Kidney (tissue), 14 donors: ENCODE results near the gene SLC6A17. TPM values are rescaled to one million over a fixed set of nuclear protein-coding genes. Genes with fewer than 3 reads are reported as not detected.

Source experiments
- DNase-seq, 5 donors: peaks; one replicate each; pipeline ENCODE4 v3.0.0-alpha.2; 2013 to 2020
- FAIRE-seq: peaks from 2 replicates; lab custom pipeline; 2012; peaks lifted over from hg19 to GRCh38; lab: Jason Lieb, UNC
- H3K27ac ChIP-seq, 2 donors: one replicate each; pipeline ENCODE4 v1.7.0; 2013; ENCODE audit warnings: low read depth in 2 of 2, low read length in 2 of 2, inconsistent platforms in 1 of 2
- H3K27me3 ChIP-seq: one replicate; pipeline ENCODE4 v1.7.1; 2013; ENCODE audit warnings: low read length, inconsistent platforms; ENCODE audit not compliant: control insufficient read depth, insufficient read depth
- H3K36me3 ChIP-seq, 3 donors: one replicate each; pipeline versions ENCODE4 v1.7.0 to v1.7.1; 2013; ENCODE audit warnings: low read length in 3 of 3, control low read depth in 1 of 3, inconsistent platforms in 1 of 3; ENCODE audit not compliant: insufficient read depth in 3 of 3, control insufficient read depth in 2 of 3
- H3K4me1 ChIP-seq, 3 donors: one replicate each; pipeline versions ENCODE4 v1.7.0 to v1.7.1; 2013; ENCODE audit warnings: low read length in 3 of 3, inconsistent platforms in 1 of 3, low read depth in 1 of 3; ENCODE audit not compliant: control insufficient read depth in 2 of 3, insufficient read depth in 2 of 3
- H3K4me3 ChIP-seq, 3 donors: one replicate each; pipeline versions ENCODE4 v1.7.0 to v1.8.1; 2013; ENCODE audit warnings: low read length in 3 of 3, control low read depth in 1 of 3, inconsistent platforms in 1 of 3
- H3K9ac ChIP-seq, 3 donors: one replicate each; pipeline versions ENCODE4 v1.7.0 to v1.7.1; 2013; ENCODE audit warnings: low read length in 3 of 3, control low read depth in 1 of 3, inconsistent platforms in 1 of 3
- H3K9me3 ChIP-seq, 3 donors: one replicate each; pipeline versions ENCODE4 v1.7.0 to v1.7.1; 2013; ENCODE audit warnings: low read length in 3 of 3, control low read depth in 1 of 3, inconsistent platforms in 1 of 3; ENCODE audit not compliant: control insufficient read depth in 2 of 3, insufficient read depth in 1 of 3
- intact Hi-C: fragments of 100-400 bp; cut with DNase I; formaldehyde crosslinking; loops from one replicate; pipeline ENCODE4 v1.11.1; 2022
- polyA plus RNA-seq: library from polyadenylated mRNA; stranded (reverse); fragments of 350-450 nt; fragmentation: Illumina TruSeq; extraction: RNeasy Lipid Tissue Mini Kit (QIAGEN cat#74804); gene quantifications from one replicate; pipeline ENCODE4 v1.2.3, GENCODE V29; 2014; ENCODE audit warnings: low read depth, low replicate concordance; ENCODE audit not compliant: insufficient read depth
- total RNA-seq: library from RNA; stranded (reverse); fragmentation: NEBNext Ultra II Directional; extraction: Animal tissue kit (Norgen Biotek cat#: 25700); gene quantifications from one replicate; pipeline ENCODE4 v1.2.1, GENCODE V29; 2021
- TF ChIP-seq, protein P1 (sequence below): IDR thresholded peaks from 3 replicates; pipeline ENCODE4 v1.5.1; 2012; ENCODE audit warnings: mild to moderate bottlenecking, moderate library complexity, borderline replicate concordance; ENCODE audit not compliant: insufficient read depth; ENCODE audit errors: extremely low read depth
- donor health status: control.
- donor health status: control.
- donor health status: control.
- donor health status: control.
- donor health status: control.
- donor health status: DM: yes; HTN: yes; CAD: no.
- donor health status: Normal renal cell carcinoma (clear cell type).

Gene SLC6A17
- total and polyA plus RNA-seq, 2 donors from 2014 or later = 1.7 to 2.3 TPM

DNA sequence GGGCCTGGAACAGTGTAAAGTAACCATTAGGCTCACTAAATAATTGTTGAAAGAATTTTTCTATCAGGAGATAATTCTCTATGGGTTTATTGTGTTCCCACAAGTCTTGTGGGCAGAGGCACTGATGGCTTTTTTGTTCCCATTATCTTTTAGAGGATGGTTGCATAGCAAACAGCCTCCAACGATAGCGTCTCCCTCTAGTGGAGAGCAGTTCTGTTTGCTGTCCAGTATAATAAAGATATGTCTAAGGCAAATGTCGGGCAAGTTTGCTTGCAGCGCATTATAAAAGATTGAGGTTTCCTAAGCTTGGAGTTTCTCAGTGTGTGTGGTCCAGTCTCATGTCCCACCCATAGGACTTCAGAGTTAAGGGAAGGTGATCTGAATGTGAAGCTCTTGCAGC, 1.3 kb upstream of the SLC6A17 start:
- DNase-seq = no peak
- H3K27me3 ChIP-seq = peaks cover 49% of the 10 kb centered on the region
- H3K4me3 ChIP-seq = no peak overlapping the region
- no peaks in the 10 kb centered on the region for H3K4me1 ChIP-seq
- TF ChIP-seq, protein P1, sequence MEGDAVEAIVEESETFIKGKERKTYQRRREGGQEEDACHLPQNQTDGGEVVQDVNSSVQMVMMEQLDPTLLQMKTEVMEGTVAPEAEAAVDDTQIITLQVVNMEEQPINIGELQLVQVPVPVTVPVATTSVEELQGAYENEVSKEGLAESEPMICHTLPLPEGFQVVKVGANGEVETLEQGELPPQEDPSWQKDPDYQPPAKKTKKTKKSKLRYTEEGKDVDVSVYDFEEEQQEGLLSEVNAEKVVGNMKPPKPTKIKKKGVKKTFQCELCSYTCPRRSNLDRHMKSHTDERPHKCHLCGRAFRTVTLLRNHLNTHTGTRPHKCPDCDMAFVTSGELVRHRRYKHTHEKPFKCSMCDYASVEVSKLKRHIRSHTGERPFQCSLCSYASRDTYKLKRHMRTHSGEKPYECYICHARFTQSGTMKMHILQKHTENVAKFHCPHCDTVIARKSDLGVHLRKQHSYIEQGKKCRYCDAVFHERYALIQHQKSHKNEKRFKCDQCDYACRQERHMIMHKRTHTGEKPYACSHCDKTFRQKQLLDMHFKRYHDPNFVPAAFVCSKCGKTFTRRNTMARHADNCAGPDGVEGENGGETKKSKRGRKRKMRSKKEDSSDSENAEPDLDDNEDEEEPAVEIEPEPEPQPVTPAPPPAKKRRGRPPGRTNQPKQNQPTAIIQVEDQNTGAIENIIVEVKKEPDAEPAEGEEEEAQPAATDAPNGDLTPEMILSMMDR = no peak
- no peak overlapping the region for H3K9ac ChIP-seq
- no peaks in the 10 kb centered on the region for H3K9me3 ChIP-seq
- intact Hi-C loops = no loop called here
- no peak for FAIRE-seq
- no peaks in the 10 kb centered on the region for H3K36me3 ChIP-seq
- no peak overlapping the region for H3K27ac ChIP-seq

DNA sequence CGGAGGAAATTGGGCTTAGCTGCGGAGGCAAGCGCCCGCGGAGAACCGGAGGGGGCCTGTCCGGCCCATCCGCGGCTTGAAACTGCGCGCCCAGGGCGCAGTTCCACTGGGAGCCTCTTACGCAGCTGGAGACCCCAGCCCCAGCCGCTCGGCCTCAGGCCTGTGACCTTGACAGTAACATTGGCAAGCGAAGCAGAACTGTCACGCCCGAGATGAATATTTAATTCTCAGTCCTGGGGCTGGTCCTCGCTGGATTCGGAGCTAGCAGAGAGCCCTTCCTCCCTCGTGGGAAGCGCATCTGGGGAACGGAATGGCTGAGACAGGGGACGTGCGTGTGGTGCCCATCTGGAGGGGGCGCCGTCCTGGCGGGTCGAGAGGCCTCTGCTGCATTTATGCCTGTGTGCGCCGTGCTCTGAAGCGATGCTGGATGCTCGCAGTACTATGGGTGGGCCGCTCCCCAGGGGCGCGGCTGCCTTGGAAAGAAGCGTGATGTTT, 928 bp downstream of the SLC6A17 start:
- Histone ChIP-seq H3K9me3 (no peaks in the 10 kb centered on the region), H3K27ac (no peak overlapping the region), H3K9ac (no peak overlapping the region), H3K36me3 (no peaks in the 10 kb centered on the region), H3K4me1 (no peaks in the 10 kb centered on the region), H3K4me3 (peak overlapping the region in 1 of 3 donors; percentile 35), H3K27me3 (peaks cover 44% of the 10 kb centered on the region)
- intact Hi-C loops = no loop called here
- no peak for FAIRE-seq
- DNase-seq = peak in 3 of 5 donors; percentile 5 to 13 (median 9)
- TF ChIP-seq, protein P1 = no peak

DNA sequence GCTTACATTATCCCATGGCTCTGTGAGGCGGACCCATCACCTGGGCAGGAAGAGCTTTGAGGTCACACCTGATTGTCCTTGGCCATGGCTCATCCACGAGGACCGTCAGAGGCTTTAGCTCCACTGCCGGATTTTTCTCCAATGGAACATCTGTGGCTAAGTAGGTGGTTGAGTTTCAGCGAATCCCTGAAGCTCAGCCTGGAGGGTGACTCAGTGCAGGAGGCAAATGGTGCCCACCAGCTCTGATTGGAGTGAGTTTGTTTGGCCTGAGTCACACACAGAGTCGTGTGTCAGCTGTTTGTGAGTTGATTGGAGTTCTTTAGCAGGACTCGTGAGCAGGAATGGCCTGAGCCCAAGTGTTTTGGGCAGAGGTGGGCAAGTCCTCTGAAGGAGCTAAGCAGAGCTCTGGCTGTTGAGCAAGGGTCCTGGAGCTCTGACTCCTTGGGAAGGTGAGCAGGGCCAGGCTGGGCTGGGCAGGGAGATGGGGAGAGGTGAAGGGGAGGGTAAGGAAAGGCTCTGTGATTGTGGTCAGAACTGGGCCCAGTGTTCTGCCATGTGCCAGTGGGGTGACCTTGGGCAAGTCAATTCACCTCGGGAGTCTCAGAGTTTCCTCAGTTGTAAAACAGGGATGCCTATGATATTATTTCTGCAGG, 2.0 kb downstream of the SLC6A17 start:
- DNase-seq = no peak
- H3K4me1 ChIP-seq = no peaks in the 10 kb centered on the region
- H3K9me3 ChIP-seq = no peaks in the 10 kb centered on the region
- no peak for FAIRE-seq
- TF ChIP-seq, protein P1 = no peak
- no peak overlapping the region for H3K9ac ChIP-seq
- intact Hi-C loops = no loop called here
- no peak overlapping the region for H3K27ac ChIP-seq
- H3K4me3 ChIP-seq = no peak overlapping the region
- peaks cover 44% of the 10 kb centered on the region for H3K27me3 ChIP-seq
- H3K36me3 ChIP-seq = no peaks in the 10 kb centered on the region
